GM19452 (cell line): ENCODE results near the gene ZC3H15.
A peak's percentile ranks its signal among the peaks of the same experiment; 100 is the strongest.
"Not testable (repeated sequence)": the region's sequence is repeated elsewhere in the genome, so short reads cannot be mapped to it uniquely, and the experiment has no call there.

Source experiments
- ATAC-seq: cut with Tn5 transposase; IDR thresholded peaks from one replicate; pipeline ENCODE4 v1.9.1; 2021; ENCODE audit not compliant: unreplicated experiment

ZC3H15 gene

GRCh38 chr2:186485871-186486650 is at the start of gene ZC3H15:
ZC3H15 (plus strand) TSS chr2:186486260; CDS start chr2:186486383, 123 bp downstream.
- peak; percentile 80 for ATAC-seq

- no peak for ATAC-seq
Measured at GRCh38 chr2:186437719-186438118, 48.3 kb upstream of the ZC3H15 start.

GRCh38 chr2:186439673-186440095 is 46.4 kb upstream of the ZC3H15 start:
- not testable (repeated sequence) for ATAC-seq

- ATAC-seq, result no peak
Measured at GRCh38 chr2:186440506-186440905, 45.6 kb upstream of the ZC3H15 start.

- no peak for ATAC-seq
Measured at GRCh38 chr2:186442885-186443284, 43.2 kb upstream of the ZC3H15 start.

GRCh38 chr2:186443851-186444250 is 42.2 kb upstream of the ZC3H15 start:
- no peak for ATAC-seq

GRCh38 chr2:186445506-186445905 is 40.6 kb upstream of the ZC3H15 start:
- no peak for ATAC-seq

- no peak for ATAC-seq
Measured at GRCh38 chr2:186455613-186456012, 30.4 kb upstream of the ZC3H15 start.

GRCh38 chr2:186456941-186457340 is 29.1 kb upstream of the ZC3H15 start:
- ATAC-seq, result no peak

- ATAC-seq, result no peak
Measured at GRCh38 chr2:186457908-186458307, 28.2 kb upstream of the ZC3H15 start.

- ATAC-seq, result no peak
Measured at GRCh38 chr2:186459009-186459408, 27.1 kb upstream of the ZC3H15 start.

GRCh38 chr2:186460465-186460864 is 25.6 kb upstream of the ZC3H15 start:
- peak; percentile 79 for ATAC-seq

GRCh38 chr2:186466743-186467142 is 19.3 kb upstream of the ZC3H15 start:
- no peak for ATAC-seq

- no peak for ATAC-seq
Measured at GRCh38 chr2:186467421-186467820, 18.6 kb upstream of the ZC3H15 start.

- ATAC-seq, result not testable (repeated sequence)
Measured at GRCh38 chr2:186472722-186473493, 13.2 kb upstream of the ZC3H15 start.

- peak; percentile 70 for ATAC-seq
Measured at GRCh38 chr2:186474239-186474638, 11.8 kb upstream of the ZC3H15 start.

GRCh38 chr2:186477790-186478189 is 8.3 kb upstream of the ZC3H15 start:
- ATAC-seq, result no peak

- no peak for ATAC-seq
Measured at GRCh38 chr2:186480991-186481390, 5.1 kb upstream of the ZC3H15 start.

GRCh38 chr2:186484062-186484735 is 1.9 kb upstream of the ZC3H15 start:
- no peak for ATAC-seq

GRCh38 chr2:186485576-186485870 is 537 bp upstream of the ZC3H15 start:
- ATAC-seq, result no peak
